GM12878 (cell line): ENCODE measurements around the gene PSORS1C2. TPM values are rescaled to one million over a fixed set of nuclear protein-coding genes. Genes with fewer than 3 reads are reported as not detected.

ENCODE experiments used
- ATAC-seq: fragments of 200-7000 bp; cut with Tn5 transposase; 3 replicates; pipeline ENCODE4 v1.9.1; 2020; ENCODE audit warnings: mild to moderate bottlenecking, moderate library complexity
- BruUV-seq: library from RNA; stranded (reverse); fragments of 400-500 nt; replicated peaks from 2 replicates; lab custom pipeline; 2021; lab: Mats Ljungman, UMichigan
- CTCF ChIA-PET: fragments of 300-600 bp; sonication (Branson Sonifier 250); formaldehyde crosslinking; extraction: SDS; loops from one replicate; lab custom pipeline; 2021; ENCODE audit warnings: inconsistent platforms; lab: Yijun Ruan, JAX
- POLR2A ChIA-PET: fragments of 350-600 bp; formaldehyde crosslinking; extraction: SDS; loops from one replicate; lab custom pipeline; 2021; ENCODE audit warnings: inconsistent platforms; lab: Charles Lee
- RAD21 ChIA-PET: fragments of 300-600 bp; sonication (Branson Sonifier 250); formaldehyde crosslinking; loops from one replicate; lab custom pipeline; 2023; ENCODE audit warnings: antibody characterized with exemption; ENCODE audit not compliant: unreplicated experiment; lab: Charles Lee
- SMC1A ChIA-PET: fragments of 300-600 bp; sonication (Branson Sonifier 250); formaldehyde crosslinking; loops from one replicate; lab custom pipeline; 2023; ENCODE audit not compliant: unreplicated experiment, uncharacterized antibody; lab: Charles Lee
- DNase-seq: peaks from one replicate; pipeline ENCODE4 v3.0.0-alpha.2; 2011; ENCODE audit warnings: low read depth, low spot score
- FAIRE-seq: peaks from 3 replicates; lab custom pipeline; 2011; peaks lifted over from hg19 to GRCh38; lab: Jason Lieb, UNC
- H2AFZ ChIP-seq: 2 replicates; pipeline ENCODE4 v1.6.0; 2011; ENCODE audit warnings: low read depth, low read length, control low read depth; ENCODE audit not compliant: control insufficient read depth
- H3K27ac ChIP-seq: 2 replicates; pipeline ENCODE4 v1.5.1; 2011; ENCODE audit warnings: control low read depth; ENCODE audit not compliant: control insufficient read depth, insufficient read depth
- H3K27me3 ChIP-seq, 2 experiments: replicated peaks in 1 of 2; 2 replicates each; pipeline versions ENCODE4 v1.6.0 to v1.6.1; 2011; ENCODE audit warnings: low read length in 1 of 2; ENCODE audit not compliant: control insufficient read depth in 2 of 2, insufficient read depth in 2 of 2
- H3K36me3 ChIP-seq, 2 experiments: 2 replicates each; pipeline ENCODE4 v1.5.1; 2011; ENCODE audit warnings: low read length in 1 of 2; ENCODE audit not compliant: control insufficient read depth in 2 of 2, insufficient read depth in 2 of 2
- H3K4me1 ChIP-seq: 2 replicates; pipeline ENCODE4 v1.6.1; 2011; ENCODE audit warnings: mild to moderate bottlenecking, low read length, moderate library complexity, mixed read lengths; ENCODE audit not compliant: control insufficient read depth, insufficient read depth
- H3K4me2 ChIP-seq: 2 replicates; pipeline ENCODE4 v1.6.0; 2011; ENCODE audit warnings: control low read depth; ENCODE audit not compliant: control insufficient read depth, insufficient read depth
- H3K4me3 ChIP-seq: fragments of 200-600 bp; sonication (generic); 2 replicates; pipeline ENCODE4 v1.5.1; 2016
- H3K79me2 ChIP-seq: 2 replicates; pipeline ENCODE4 v1.6.0; 2011; ENCODE audit warnings: low read length; ENCODE audit not compliant: control insufficient read depth, insufficient read depth
- H3K9ac ChIP-seq: 2 replicates; pipeline ENCODE4 v1.8.0; 2011; ENCODE audit warnings: low read length, control low read depth, mixed read lengths; ENCODE audit not compliant: control insufficient read depth, insufficient read depth
- H3K9me3 ChIP-seq: replicated peaks from 3 replicates; pipeline ENCODE4 v1.5.1; 2011; ENCODE audit warnings: mild to moderate bottlenecking, low read length; ENCODE audit not compliant: control insufficient read depth, insufficient read depth
- H4K20me1 ChIP-seq: 2 replicates; pipeline ENCODE4 v1.6.0; 2011; ENCODE audit not compliant: control insufficient read depth, insufficient read depth
- BHLHE40 ChIP-seq, 2 experiments: fragments of 450-650 bp in 1 of 2; IDR thresholded peaks; 2 replicates each; pipeline ENCODE4 v1.6.1; 2011 to 2017; ENCODE audit warnings: low read depth in 2 of 2, borderline replicate concordance in 1 of 2, improper control_type of control experiment in 1 of 2, low read length in 1 of 2, mild to moderate bottlenecking in 1 of 2
- CBX5 ChIP-seq: sonication (generic); IDR thresholded peaks from 2 replicates; pipeline ENCODE4 v1.6.1; 2016; ENCODE audit warnings: low read depth, moderate library complexity, mild to moderate bottlenecking, inconsistent platforms
- IRF4 ChIP-seq: IDR thresholded peaks from 2 replicates; pipeline ENCODE4 v1.6.1; 2011; ENCODE audit warnings: low read depth, low read length
- JUNB ChIP-seq: IDR thresholded peaks from 2 replicates; pipeline ENCODE4 v1.6.1; 2016; ENCODE audit warnings: antibody characterized with exemption, mild to moderate bottlenecking
- LARP7 ChIP-seq: fragments of 450-650 bp; IDR thresholded peaks from 2 replicates; pipeline ENCODE4 v1.6.1; 2017; ENCODE audit warnings: mild to moderate bottlenecking
- MYB ChIP-seq: fragments of 150-350 bp; IDR thresholded peaks from 2 replicates; pipeline ENCODE4 v1.6.1; 2014; ENCODE audit warnings: mild to moderate bottlenecking, low read depth, low read length, borderline replicate concordance
- NR2F1 ChIP-seq: fragments of 450-650 bp; conservative IDR thresholded peaks from 2 replicates; pipeline ENCODE4 v1.6.1; 2017; ENCODE audit warnings: mild to moderate bottlenecking
- SMAD1 ChIP-seq: fragments of 450-650 bp; IDR thresholded peaks from 2 replicates; pipeline ENCODE4 v1.6.1; 2018; ENCODE audit warnings: mild to moderate bottlenecking, low read depth; ENCODE audit not compliant: partially characterized antibody
- TCF3 ChIP-seq: IDR thresholded peaks from 2 replicates; pipeline ENCODE4 v1.6.1; 2012; ENCODE audit warnings: low read depth, mild to moderate bottlenecking, low read length, borderline replicate concordance; ENCODE audit not compliant: insufficient read depth
- ZNF207 ChIP-seq: fragments of 450-650 bp; IDR thresholded peaks from 2 replicates; pipeline ENCODE4 v1.6.1; 2014; ENCODE audit warnings: antibody characterized with exemption, mild to moderate bottlenecking, borderline replicate concordance
- WGBS: methylation state at CpG from one replicate; pipeline ENCODE4 v1.1.6; 2016; ENCODE audit warnings: low lambda C conversion rate; ENCODE audit not compliant: insufficient replicate concordance, insufficient coverage; ENCODE audit errors: missing lambda C conversion rate; 5-methylcytosine and 5-hydroxymethylcytosine counted together
- in situ Hi-C: fragments of 300-500 bp; cut with MboI; formaldehyde crosslinking; loops from 9 replicates; pipeline ENCODE4 v1.14.3; 2018; ENCODE audit warnings: mixed read lengths
- intact Hi-C: fragments of 100-400 bp; cut with micrococcal nuclease; formaldehyde crosslinking; loops from one replicate; pipeline ENCODE4 v1.14.2; 2022; ENCODE audit not compliant: unreplicated experiment
- polyA plus RNA-seq, 11 experiments: library from polyadenylated mRNA; depleted of rRNA in 4 of 11; unstranded in 6 of 11; stranded (reverse) in 5 of 11; fragments of >200 nt; fragmentation: Nextera tagmentation in 4 of 11; fragmentation: Illumina TruSeq in 1 of 11; extraction: Ambion mirVana in 4 of 11; extraction: Trizol in 1 of 11; gene quantifications; 1 replicate in 1 of 11; 2 replicates in 10 of 11; pipeline versions ENCODE4 v1.2.1 to v1.2.3, GENCODE V29; 2011 to 2016; ENCODE audit warnings: inconsistent platforms in 2 of 11, missing spikeins in 2 of 11, low read depth in 1 of 11
- total RNA-seq, 4 experiments: library from RNA; depleted of rRNA in 3 of 4; stranded (reverse); fragments of >200 nt in 3 of 4; fragmentation: Illumina TruSeq in 1 of 4; extraction: Trizol in 1 of 4; gene quantifications; 2 replicates each; pipeline versions ENCODE4 v1.2.1 to v1.2.3, GENCODE V29; 2013 to 2021
- TF ChIP-seq, protein P1 (sequence below): IDR thresholded peaks from 2 replicates; pipeline ENCODE4 v1.6.1; 2011; ENCODE audit warnings: low read depth, low read length, improper control_type of control experiment, borderline replicate concordance

PSORS1C2 gene
- total and polyA plus RNA-seq, 10 of the 15 experiments (the other 5 are each of a cell fraction or from before 2014, with no cell fraction given) = not detected

DNA sequence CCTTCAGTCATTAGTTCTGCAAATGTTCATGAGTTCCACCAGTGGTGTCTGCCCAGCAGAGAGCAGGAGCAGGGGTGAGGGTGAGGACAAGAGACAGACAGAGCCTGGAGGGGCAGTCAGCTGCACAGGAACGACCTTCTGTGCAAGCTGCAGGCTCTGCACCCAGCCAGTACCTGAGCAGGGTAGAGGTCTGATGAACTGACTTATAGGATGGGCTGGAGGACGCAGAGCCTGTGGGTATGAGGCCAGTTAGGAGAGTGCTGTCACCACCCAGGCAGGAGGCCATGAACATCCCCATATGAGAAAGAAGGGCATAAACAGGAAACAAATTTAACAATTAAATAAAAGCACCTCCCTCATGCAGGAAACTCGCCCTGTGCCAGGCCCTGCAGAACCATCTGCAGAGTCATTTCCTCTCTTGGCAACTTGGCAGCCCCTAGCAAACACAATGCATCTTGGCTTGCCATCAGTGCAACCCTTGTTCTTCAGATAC, 44.4 kb downstream of the PSORS1C2 start:
- no peaks in the 10 kb centered on the region for H3K9me3 ChIP-seq
- no TSS peak for BruUV-seq
- no peak overlapping the region for H2AFZ ChIP-seq
- no peaks in the 10 kb centered on the region for H3K4me1 ChIP-seq
- H3K36me3 ChIP-seq = no peaks in the 10 kb centered on the region
- ChIA-PET SMC1A (no interaction called here), RAD21 (interaction anchor here (2.5 kb wide), 1 partner anchor 15 kb away, joined by 6 read pairs; no protein-coding TSS in a partner anchor), CTCF (interaction anchor here (0.9 to 3.6 kb wide), 5 partner anchors 8 to 267 kb away, joined by 3 to 13 read pairs (median 3); no protein-coding TSS in a partner anchor), POLR2A (no interaction called here)
- ATAC-seq = no peak
- WGBS = 0% methylated on average over 3 of the region's 3 CpGs
- H3K9ac ChIP-seq = no peak overlapping the region
- in situ Hi-C loops = loop anchor here (10.0 kb wide), 1 partner anchor 630 kb away; no protein-coding TSS in a partner anchor
- FAIRE-seq = no peak
- no peaks in the 10 kb centered on the region for H4K20me1 ChIP-seq
- peaks cover 0 to 2% of the 10 kb centered on the region in 2 experiments; a peak in 2 of 4 replicates for H3K27me3 ChIP-seq
- intact Hi-C loops = no loop called here
- no peak overlapping the region for H3K27ac ChIP-seq
- no peak overlapping the region for H3K4me3 ChIP-seq
- no peaks in the 10 kb centered on the region for H3K79me2 ChIP-seq
- DNase-seq = no peak
- H3K4me2 ChIP-seq = no peak overlapping the region
- TF ChIP-seq BHLHE40 (IDR thresholded peaks at IDR 0.05; ENCODE audit: borderline replicate concordance in 1 of 2, low read depth in 2 of 2, low read length in 1 of 2) (no peak), IRF4 (no peak), NR2F1 (no peak), SMAD1 (no peak), LARP7 (no peak), TCF3 (no peak), CBX5 (no peak), JUNB (no peak), MYB (no peak), ZNF207 (no peak)
- TF ChIP-seq, protein P1, sequence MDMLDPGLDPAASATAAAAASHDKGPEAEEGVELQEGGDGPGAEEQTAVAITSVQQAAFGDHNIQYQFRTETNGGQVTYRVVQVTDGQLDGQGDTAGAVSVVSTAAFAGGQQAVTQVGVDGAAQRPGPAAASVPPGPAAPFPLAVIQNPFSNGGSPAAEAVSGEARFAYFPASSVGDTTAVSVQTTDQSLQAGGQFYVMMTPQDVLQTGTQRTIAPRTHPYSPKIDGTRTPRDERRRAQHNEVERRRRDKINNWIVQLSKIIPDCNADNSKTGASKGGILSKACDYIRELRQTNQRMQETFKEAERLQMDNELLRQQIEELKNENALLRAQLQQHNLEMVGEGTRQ = no peak
